Head of caudate nucleus (tissue), 42 donors: ENCODE results near the gene MLXIPL.
"Not testable (repeated sequence)": the region's sequence is repeated elsewhere in the genome, so short reads cannot be mapped to it uniquely, and the experiment has no call there.

ENCODE experiments used
- DNase-seq, 42 donors: peaks; one replicate each; pipeline versions ENCODE4 v3.0.0 to v3.0.0-alpha.2; 2020 to 2021; ENCODE audit warnings: mixed read lengths in 7 of 42
- intact Hi-C: fragments of 100-400 bp; cut with DNase I; formaldehyde crosslinking; loops from one replicate; pipeline ENCODE4 v1.15.0; 2022

Gene MLXIPL

DNA sequence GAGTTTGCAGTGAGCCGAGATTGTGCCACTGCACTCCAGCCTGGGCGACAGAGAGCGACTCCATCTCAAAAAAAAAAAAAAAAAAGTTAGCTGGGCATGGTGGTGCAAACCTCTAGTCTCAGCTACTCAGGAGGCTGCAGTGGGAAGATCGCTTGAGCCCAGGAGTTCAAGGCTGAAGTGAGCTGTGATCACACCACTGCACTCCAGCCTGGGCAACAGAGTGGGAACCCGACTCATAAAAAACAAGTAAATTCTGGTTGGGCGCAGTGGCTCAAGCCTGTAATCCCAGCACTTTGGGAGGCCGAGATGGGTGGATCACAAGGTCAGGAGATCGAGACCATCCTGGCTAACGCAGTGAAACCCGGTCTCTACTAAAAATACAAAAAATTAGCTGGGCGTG, 4.9 kb downstream of the MLXIPL start:
- DNase-seq, intact Hi-C loops: not testable (repeated sequence)

DNA sequence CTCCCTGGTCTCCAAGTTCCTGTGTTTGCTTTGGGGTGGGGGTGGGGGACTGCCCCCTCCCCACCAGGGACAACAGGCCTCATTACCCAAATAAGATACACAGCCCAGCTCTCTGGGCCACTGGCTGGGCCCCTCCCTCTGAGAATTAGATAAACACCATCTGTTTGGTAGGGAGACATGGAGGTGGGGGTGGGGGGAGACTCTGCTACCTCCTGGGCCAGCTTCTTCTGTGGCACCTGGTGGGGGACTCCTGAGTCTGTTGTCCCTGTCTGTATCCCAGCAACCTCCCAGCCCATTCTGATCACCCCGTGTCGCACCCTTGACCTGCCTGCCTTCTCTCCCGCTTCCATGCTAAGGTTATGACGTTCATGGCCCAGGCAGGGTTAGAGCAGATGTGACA, 5.8 kb downstream of the MLXIPL start:
- intact Hi-C loops, result no loop called here
- DNase-seq, result no peak

DNA sequence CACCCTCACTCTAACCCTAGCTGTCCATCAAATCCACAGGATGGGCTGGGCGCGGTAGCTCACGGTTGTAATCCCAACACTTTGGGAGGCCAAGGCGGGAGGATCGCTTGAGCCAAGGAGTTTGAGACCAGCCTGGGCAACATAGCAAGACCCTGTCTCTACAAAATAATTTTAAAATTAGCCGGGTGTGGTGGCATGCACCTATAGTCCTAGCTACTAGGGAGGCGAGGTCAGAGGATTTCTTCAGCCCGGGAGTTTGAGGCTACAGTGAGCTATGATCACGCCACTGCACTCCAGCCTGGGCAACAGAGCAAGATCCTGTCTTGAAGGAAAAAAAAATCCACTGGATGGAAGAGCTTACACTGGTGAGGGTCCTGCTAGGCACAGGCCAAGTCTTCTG, 6.8 kb downstream of the MLXIPL start:
- DNase-seq, intact Hi-C loops: not testable (repeated sequence)

DNA sequence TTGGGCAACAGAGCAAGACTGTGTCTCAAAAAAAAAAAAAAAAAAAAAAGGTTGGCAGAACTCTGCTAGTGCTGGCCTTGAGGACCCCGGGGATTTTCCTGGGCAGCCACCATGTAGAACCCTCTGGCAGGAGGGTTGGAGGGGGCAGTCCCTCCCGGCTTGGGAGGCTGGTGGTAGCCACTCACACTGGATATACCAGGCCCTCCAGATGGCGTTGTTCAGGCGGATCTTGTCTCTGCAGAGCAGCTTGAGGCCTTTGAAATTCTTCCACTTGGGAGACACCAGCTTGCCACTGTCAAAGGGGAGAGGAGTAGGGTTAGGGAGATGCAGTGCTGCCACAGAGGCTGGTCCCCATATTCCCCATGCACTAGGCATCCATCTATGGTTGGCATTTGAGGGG, 8.4 kb downstream of the MLXIPL start:
- DNase-seq, result no peak
- intact Hi-C loops, result no loop called here

DNA sequence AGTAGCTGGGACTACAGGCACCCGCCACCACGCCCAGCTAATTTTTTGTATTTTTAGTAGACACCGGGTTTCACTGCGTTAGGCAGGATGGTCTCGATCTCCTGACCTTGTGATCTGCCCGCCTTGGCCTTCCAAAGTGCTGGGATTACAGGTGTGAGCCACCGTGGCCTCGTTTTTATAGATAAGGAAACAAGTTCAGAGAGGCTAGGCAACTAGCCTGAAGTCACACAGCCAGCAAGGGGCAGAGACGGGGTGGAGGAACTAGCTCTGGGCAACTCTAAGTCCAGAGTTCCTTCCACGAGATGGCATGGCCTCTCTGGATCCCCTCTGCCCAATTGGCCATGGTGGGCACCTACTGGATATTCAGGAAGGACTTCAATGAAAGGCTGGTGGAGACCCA, 9.4 kb downstream of the MLXIPL start:
- intact Hi-C loops, DNase-seq: not testable (repeated sequence)

DNA sequence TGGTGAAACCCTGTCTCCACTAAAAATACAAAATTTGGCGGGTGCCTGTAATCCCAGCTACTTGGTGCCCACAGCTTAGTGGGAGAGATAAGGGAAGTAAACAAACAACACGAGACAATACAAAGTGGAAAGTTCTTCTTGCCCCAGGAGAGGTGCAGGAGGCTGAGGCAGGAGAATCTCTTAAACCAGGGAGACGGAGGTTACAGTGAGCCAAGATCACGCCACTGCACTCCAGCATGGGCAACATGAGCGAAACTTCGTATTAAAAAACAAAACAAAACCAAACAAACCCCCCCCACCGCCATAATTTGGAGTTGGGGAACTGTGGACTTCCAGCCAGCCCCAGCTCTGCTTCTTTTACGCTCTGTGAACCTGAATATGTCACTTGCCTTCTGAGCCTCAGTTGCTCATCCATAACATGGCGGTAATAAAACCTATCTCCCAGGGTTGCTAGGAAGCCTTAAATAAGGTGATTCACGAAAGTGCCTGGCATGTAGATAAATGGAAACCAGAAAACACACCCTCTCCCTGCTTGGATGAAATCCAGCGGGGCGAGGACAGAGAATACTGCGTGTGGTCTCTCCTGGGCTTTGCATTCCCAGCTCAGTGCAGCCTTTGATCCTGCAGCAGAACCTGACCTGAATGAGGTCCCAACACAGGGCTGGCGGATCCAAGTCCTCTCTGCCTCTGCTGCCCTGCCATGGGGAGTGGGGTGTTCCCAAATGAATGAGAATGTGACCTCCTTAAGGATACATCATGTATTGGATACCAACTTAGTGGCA, 10.2 kb downstream of the MLXIPL start:
- DNase-seq, result no peak
- intact Hi-C loops, result no loop called here

DNA sequence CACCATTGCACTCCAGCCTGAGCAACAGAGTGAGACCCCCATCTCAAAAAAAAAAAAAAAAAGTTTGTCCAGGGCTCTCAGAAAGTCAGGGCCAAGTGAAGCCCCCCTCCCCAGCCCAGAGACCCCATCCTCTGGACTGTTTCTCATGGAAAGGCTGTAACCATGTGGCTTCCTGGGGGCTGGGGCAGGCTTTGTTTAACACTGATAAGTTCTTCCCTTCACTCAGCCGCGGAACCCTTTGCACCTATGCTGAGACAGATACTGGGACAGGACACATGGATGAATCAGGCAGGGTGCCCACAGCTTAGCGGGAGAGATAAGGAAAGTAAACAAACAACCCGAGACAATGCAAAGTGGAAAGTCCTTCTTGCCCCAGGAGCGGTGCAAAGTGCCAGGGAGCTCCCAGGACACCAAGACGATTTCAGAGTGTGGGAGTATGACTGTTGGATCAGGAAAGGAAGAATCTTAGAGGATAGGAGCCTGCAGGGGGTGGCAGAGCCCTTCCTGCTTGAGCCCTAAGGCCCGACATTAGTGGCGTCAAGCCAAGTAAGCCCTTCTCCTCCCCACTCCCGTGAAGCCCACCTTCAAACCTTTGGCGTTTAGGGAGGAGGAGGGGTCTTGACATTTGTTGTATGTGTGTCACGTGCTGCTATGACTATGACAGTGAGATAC, 11.6 kb downstream of the MLXIPL start:
- intact Hi-C loops, result no loop called here

DNA sequence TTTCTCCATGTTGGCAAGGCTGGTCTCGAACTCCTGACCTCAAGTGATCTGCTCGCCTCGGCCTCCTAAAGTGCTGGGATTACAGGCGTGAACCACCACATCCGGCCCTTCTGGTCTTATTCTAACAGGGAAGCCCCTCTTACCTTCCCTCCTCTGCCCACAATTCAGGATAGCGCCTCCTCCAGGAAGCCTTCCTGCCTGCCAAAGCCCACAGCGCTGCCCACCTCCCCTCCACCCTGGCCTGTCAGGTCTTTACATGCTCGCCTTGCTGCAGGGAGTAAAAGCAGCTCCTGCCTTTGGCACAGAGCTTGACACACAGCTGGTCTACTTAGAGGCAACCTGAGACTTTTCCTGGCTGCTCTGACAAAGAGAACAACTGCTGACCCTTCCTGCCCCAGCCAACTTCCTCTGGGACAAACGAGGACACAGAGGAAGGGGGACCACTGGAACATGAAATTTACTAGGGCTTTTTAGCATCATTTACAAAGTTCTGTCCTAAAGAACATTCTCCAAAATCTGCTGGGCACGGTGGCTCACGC, 13.2 kb downstream of the MLXIPL start:
- no peak for DNase-seq
- intact Hi-C loops, result no loop called here

More for the DNA sequence above, 11.6 kb downstream of the MLXIPL start:
- DNase-seq, result no peak

DNA sequence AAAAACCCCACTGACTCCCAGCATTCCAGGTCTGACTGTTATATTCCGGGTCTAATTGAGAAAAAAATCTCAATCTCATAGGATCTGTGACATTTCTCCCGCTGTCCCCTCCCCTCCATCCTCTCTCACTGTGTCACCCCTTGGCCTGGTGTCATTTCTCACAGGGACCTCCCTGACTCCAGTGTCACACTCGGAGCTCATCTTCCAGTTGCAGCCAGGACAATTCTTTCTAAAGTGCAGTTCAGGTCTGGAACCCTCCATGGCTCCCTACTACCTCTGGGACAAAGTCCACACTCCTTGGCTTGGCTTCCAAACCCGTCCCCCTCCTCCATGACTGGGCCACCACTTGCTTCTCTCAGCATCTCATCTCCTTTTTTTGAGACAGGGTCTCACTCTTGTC, 14.2 kb downstream of the MLXIPL start:
- intact Hi-C loops, result no loop called here
- DNase-seq, result no peak

DNA sequence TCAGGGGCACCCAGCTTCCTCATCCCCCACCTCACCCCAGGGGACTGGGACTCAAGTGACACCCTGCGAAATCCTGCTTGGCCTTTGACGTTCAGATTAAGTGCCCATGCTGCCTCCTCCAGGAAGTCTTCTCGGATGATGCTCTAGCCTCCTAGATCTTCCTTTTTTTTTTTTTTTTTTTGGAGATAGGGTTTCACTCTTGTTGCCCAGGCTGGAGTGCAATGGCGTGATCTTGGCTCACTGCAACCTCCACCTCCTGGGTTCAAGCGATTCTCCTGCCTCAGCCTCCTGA, 16.7 kb downstream of the MLXIPL start:
- intact Hi-C loops, DNase-seq: not testable (repeated sequence)

DNA sequence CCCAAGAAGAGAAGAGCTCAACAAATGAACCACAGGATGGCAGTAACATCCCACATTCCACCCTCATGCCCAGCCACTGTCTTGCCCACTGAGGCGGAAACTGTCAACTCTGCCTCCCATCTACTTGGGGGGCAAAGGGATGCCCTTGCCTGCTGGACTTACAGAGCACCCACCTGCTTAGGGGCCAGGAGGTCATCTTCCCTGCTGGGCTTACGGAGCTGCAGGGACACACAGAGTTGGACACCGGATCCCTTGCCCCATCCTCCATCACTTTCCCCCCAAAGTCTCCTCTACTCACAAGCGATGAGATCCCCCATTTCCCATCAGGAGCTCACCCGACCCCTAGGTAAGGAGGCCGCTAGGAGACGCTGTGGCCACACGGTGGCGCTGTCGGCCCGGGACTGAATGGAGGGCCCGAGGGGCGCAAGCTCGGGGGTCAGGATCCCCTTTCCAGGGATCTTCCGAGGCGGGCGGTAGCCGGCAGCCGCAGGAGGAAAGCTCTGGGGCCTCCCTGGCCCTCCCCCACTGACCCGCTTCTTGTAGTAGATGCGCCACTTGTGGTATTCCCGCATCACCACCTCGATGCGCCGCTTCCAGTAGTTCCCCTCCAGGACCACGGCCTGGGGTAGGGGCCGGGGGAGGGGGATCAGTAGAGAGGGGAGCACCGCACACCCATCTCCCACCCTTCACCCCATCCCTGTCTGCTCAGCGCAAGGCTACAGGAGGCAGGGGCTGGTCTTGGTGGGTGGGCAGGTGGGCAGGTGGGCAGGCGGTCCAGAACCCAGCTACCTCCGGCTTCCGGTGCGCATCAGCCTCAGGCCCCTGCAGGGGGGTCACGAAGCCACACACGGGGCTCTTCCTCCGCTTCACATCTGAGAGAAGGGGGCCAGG, 17.3 kb downstream of the MLXIPL start:
- intact Hi-C loops, result no loop called here
- peak in 39 of 42 donors; percentile 9 to 82 (median 62) for DNase-seq

DNA sequence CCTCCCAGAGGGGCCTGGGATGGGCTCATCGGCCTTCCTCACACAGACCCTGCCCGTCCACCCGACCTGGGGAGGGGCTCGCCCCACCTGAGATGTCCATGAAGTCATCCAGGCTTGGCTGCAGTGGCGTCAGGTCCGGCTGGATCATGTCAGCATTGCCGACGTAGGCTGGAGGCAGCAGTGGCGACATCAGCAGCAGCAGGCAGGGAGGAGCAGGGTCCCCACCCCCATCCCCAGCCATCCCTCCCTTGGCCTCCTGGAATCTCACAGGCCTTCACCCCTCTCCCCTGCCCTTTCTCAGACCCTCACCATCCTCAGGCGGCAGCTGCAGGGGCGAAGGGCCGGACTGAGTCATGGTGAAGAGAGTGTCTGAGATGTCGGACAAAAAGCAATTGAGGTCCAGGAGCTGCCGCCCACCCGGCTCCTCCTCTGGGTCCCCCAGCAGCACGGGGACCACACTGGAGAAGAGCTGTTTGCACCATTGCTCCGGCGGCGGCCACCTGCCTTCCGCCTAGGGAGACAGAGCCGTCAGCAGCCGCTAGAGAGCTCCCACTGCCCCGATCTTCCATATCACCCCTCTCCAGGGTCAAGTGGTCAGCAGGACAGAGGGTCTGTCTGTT, 18.6 kb downstream of the MLXIPL start:
- intact Hi-C loops, result no loop called here
- DNase-seq, result no peak

DNA sequence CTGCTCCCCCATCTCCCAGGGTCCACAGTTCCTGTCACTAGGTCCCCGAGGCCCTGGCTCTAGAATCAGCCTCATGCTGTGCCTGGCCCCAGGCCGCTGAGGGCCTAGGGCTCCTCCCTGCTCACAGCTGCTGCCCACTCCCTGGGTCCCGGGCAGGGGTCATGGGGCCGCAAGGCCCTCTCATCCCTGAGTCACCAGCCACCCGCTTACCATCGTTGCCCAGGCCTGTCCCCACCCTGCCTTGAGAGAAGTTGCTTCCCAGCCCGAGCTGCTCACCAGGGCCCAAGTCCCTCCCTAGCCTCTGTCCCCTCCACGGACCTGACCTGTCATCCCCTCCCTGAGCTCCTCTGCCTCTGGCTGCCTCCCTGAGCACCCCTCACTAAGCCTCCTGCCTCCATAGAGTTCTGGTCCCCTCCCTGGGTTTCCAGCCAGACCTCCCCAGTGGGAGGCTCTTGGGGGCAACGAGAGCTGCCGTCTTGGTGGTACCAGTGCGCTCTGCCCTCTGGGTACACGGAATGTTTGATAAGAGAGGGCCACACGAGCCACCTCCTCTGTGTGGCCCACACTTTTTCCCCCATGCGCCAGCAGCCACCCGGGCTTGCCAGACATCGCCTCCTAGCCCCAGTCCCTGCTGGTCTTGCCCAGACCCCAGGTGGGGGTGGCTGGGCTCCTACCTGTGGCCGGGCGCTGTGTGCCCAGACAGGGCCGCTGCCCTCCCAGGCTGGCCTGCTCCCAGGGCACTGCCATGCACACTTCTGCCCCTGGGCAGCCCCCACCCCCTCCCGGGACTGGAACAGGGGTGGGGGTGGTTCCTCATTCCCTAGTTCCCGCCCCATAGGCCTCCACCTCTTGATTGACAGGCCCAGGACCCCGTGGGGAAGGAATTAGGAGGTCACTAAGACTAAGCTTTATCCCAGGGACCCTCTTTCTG, 21.3 kb downstream of the MLXIPL start:
- peak in 28 of 42 donors; percentile 10 to 57 (median 32) for DNase-seq
- intact Hi-C loops, result no loop called here

DNA sequence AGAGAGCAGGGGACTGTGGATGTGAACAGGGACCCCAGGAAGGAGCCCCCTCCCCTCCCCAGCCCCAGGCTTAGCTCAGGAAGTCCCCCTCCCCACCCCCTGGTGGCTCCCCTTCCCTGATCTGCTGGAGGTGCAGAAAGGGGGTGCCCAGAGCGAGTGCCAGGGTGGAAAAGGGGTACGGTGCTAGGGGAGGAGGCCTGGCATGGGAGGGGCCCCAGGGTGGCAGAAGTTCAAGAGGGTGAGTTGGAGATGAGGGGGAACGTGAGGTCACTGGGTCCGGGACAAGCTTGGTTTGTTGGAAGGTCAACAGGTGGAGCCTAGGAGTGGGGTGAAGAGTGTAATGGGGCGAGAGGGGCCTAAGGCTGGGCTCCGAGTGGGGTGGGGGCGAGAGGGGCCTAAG, 24.4 kb downstream of the MLXIPL start:
- intact Hi-C loops, result no loop called here
- no peak for DNase-seq

DNA sequence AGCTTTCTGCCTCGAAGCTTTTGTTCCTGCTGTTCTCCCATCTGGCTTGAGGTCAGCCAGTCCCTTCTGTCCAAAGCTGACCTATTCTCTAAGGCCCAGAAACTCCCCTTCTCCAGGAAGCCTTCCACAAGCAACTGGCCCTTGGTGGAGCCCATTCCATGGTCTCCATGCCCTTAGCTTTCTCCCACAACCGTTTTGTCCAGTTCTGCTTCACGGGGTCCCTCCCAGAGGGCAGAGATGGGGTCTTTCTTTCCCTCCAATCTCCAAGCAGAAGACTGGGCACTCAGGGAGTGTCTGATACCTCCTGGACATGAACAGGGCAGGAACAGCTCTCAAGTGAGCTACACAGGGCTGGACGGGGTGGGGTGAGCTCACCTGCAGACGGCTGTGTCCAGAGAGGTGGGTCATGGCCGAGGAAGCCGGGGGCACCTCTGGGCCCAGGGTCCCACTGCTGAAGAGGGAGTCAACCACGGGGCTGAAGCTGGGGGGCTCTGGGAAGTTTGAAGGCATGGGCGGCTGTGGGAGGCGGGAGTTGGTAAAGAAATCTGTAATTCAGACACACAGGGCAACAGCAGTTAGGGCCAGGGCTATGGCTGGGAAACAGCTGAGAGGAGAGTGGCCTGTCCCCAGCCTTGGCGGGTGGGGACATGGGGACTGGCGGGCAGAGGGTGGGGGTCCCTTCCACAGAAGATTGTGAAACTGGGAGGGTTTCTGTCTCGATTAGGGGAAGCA, 25.0 kb downstream of the MLXIPL start:
- intact Hi-C loops, result no loop called here
- no peak for DNase-seq

DNA sequence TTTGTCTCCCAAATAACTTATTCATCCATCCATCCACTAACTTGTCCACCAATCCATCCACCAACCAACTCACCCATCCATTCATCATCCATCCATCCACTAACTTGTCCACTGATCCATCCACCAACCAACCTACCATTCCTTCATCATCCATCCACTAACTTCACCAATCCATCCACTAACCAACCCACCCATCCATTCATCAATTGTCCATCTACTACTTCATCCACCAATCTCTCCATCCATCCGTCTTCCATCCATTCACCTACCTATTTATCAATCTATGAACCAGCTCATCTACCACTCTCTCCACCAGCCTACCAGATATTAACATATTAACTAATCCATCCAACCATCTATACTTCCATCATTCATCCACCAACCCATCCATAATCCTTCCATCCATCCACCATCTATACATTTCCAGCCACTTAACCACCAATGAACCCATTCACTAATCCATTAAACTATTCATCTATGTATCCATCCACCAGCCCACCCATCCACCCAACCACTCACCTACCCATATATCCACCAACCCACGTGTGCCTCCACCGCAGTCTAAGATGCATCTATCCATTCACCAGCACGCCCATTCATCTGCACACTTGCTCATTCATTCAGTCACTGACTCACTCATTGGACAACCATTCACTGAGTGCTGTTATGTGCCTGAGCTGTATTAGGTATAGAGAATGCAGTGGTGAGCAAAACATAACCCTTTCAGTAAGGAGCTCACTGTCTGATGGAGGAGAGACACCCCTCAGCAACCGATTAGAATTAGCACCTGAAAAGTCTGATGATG, 26.1 kb downstream of the MLXIPL start:
- DNase-seq, result no peak

More for the DNA sequence above, 26.1 kb downstream of the MLXIPL start:
- intact Hi-C loops, result no loop called here
